BE2C (cell line): Measurements from ENCODE around the gene POLR3H.
"Not testable (repeated sequence)": the region's sequence is repeated elsewhere in the genome, so short reads cannot be mapped to it uniquely, and the experiment has no call there.

Source experiments
- DNase-seq: peaks from one replicate; pipeline ENCODE4 v3.0.0-alpha.2; 2020
- H3K27me3 ChIP-seq: fragments of 250-450 bp; sonication (Bioruptor Pico); 2 replicates; pipeline ENCODE4 v1.5.1; 2020; ENCODE audit warnings: mild to moderate bottlenecking
- H3K36me3 ChIP-seq: fragments of 250-450 bp; sonication (Bioruptor Pico); 2 replicates; pipeline ENCODE4 v1.5.1; 2020; ENCODE audit warnings: mild to moderate bottlenecking
- H3K4me1 ChIP-seq: fragments of 250-450 bp; sonication (Bioruptor Pico); 2 replicates; pipeline ENCODE4 v1.5.1; 2020
- H3K4me3 ChIP-seq: 2 replicates; pipeline ENCODE4 v1.5.1; 2011; ENCODE audit warnings: low read depth, low read length
- H3K9me3 ChIP-seq: fragments of 250-450 bp; sonication (Bioruptor Pico); 2 replicates; pipeline ENCODE4 v1.5.1; 2020
- CTCF ChIP-seq: IDR thresholded peaks from 2 replicates; pipeline ENCODE4 v1.5.1; 2012; ENCODE audit warnings: mild to moderate bottlenecking, low read depth, low read length

The POLR3H gene

GRCh38 chr22:41575533-41575932 lies 31.3 kb upstream of the POLR3H start:
- no peak for DNase-seq
- Histone ChIP-seq H3K4me3 (no peak overlapping the region), H3K27me3 (no peaks in the 10 kb centered on the region), H3K36me3 (no peaks in the 10 kb centered on the region), H3K4me1 (no peaks in the 10 kb centered on the region; the same call in none of the 2 replicates), H3K9me3 (no peaks in the 10 kb centered on the region)
- TF ChIP-seq CTCF, result no peak

- no peak overlapping the region for H3K4me3 ChIP-seq
- peak; percentile 70 for DNase-seq
- H3K36me3 ChIP-seq, result no peaks in the 10 kb centered on the region
- no peak for TF ChIP-seq CTCF
- H3K9me3 ChIP-seq, result no peaks in the 10 kb centered on the region
- H3K4me1 ChIP-seq, result no peaks in the 10 kb centered on the region; the same call in none of the 2 replicates
- no peaks in the 10 kb centered on the region for H3K27me3 ChIP-seq
Measured at GRCh38 chr22:41574847-41575381, 30.6 kb upstream of the POLR3H start.

- H3K36me3 ChIP-seq, result no peaks in the 10 kb centered on the region
- no peaks in the 10 kb centered on the region for H3K9me3 ChIP-seq
- H3K27me3 ChIP-seq, result no peaks in the 10 kb centered on the region
- peaks cover 6% of the 10 kb centered on the region for H3K4me1 ChIP-seq
- TF ChIP-seq CTCF, result no peak
- H3K4me3 ChIP-seq, result no peak overlapping the region
- DNase-seq, result no peak
Measured at GRCh38 chr22:41573677-41574076, 29.4 kb upstream of the POLR3H start.

- H3K36me3 ChIP-seq, H3K9me3 ChIP-seq, H3K27me3 ChIP-seq, H3K4me3 ChIP-seq, DNase-seq: not testable (repeated sequence)
- peaks cover 11% of the 10 kb centered on the region for H3K4me1 ChIP-seq
Measured at GRCh38 chr22:41572305-41572704, 28.0 kb upstream of the POLR3H start.

GRCh38 chr22:41571786-41572185 lies 27.5 kb upstream of the POLR3H start:
- no peaks in the 10 kb centered on the region for H3K36me3 ChIP-seq
- no peaks in the 10 kb centered on the region for H3K9me3 ChIP-seq
- peaks cover 11% of the 10 kb centered on the region for H3K4me1 ChIP-seq
- no peak overlapping the region for H3K4me3 ChIP-seq
- DNase-seq, result no peak
- TF ChIP-seq CTCF, result no peak
- no peaks in the 10 kb centered on the region for H3K27me3 ChIP-seq

GRCh38 chr22:41570221-41570620 lies 26.0 kb upstream of the POLR3H start:
- no peak for TF ChIP-seq CTCF
- no peaks in the 10 kb centered on the region for H3K9me3 ChIP-seq
- peaks cover 11% of the 10 kb centered on the region for H3K4me1 ChIP-seq
- H3K27me3 ChIP-seq, result no peaks in the 10 kb centered on the region
- no peaks in the 10 kb centered on the region for H3K36me3 ChIP-seq
- no peak overlapping the region for H3K4me3 ChIP-seq
- no peak for DNase-seq

GRCh38 chr22:41568811-41569210 lies 24.5 kb upstream of the POLR3H start:
- peaks cover 11% of the 10 kb centered on the region for H3K4me1 ChIP-seq
- no peaks in the 10 kb centered on the region for H3K36me3 ChIP-seq
- DNase-seq, result peak; percentile 72
- no peak for TF ChIP-seq CTCF
- H3K4me3 ChIP-seq, result no peak overlapping the region
- H3K27me3 ChIP-seq, result no peaks in the 10 kb centered on the region
- no peaks in the 10 kb centered on the region for H3K9me3 ChIP-seq
